ENCODE measurements around the gene IQSEC1. TPM values are rescaled to one million over a fixed set of nuclear protein-coding genes. Genes with fewer than 3 reads are reported as not detected.

The IQSEC1 gene
- total and polyA plus RNA-seq, 9 of the 15 experiments (the other 6 are each of a cell fraction or from before 2014, with no cell fraction given), result 0.56 to 39.0 (median 6.8) TPM

GRCh38 chr3:13122081-13123012 is 49.1 kb upstream of the IQSEC1 start:
- CTCF ChIA-PET (ENCODE audit: low intra/inter-chr PET ratio), result interaction anchor here (0.7 kb wide), 1 partner anchor 335 kb away, joined by 3 read pairs; no protein-coding TSS in a partner anchor
- Histone ChIP-seq H2AFZ (ENCODE audit: low read depth, low read length) (no peak overlapping the region), H4K20me1 (replicated peaks; ENCODE audit: control insufficient read depth, insufficient read depth, low read length) (peaks cover 25% of the 10 kb centered on the region), H3K27ac (ENCODE audit: extremely low read depth, low read depth, low read length) (no peak overlapping the region), H3K4me1 (replicated peaks in 1 of 2; ENCODE audit: control insufficient read depth in 2 of 2, insufficient read depth in 2 of 2, low read length in 2 of 2) (peaks cover 0 to 2% of the 10 kb centered on the region in 2 experiments; a peak in 1 of 5 replicates), H3K4me3 (no peak overlapping the region), H3K9me1 (ENCODE audit: control insufficient read depth, insufficient read depth, low read length) (no peaks in the 10 kb centered on the region), H3K4me2 (ENCODE audit: insufficient read depth, low read length) (no peak overlapping the region), H3K9me3 (replicated peaks; ENCODE audit: control insufficient read depth, insufficient read depth, low read depth, low read length) (no peaks in the 10 kb centered on the region), H3K79me2 (ENCODE audit: control insufficient read depth, insufficient read depth, low read length) (no peaks in the 10 kb centered on the region), H3K27me3 (ENCODE audit: control insufficient read depth in 2 of 2, insufficient read depth in 2 of 2, low read length in 2 of 2) (peaks cover 60 to 72% of the 10 kb centered on the region in 2 experiments), H3K36me3 (ENCODE audit: control insufficient read depth, insufficient read depth, low read length) (no peaks in the 10 kb centered on the region), H3K9ac (ENCODE audit: insufficient read depth in 1 of 2, low read depth in 2 of 2, low read length in 2 of 2) (no peak overlapping the region)
- TF ChIP-seq, protein P1, sequence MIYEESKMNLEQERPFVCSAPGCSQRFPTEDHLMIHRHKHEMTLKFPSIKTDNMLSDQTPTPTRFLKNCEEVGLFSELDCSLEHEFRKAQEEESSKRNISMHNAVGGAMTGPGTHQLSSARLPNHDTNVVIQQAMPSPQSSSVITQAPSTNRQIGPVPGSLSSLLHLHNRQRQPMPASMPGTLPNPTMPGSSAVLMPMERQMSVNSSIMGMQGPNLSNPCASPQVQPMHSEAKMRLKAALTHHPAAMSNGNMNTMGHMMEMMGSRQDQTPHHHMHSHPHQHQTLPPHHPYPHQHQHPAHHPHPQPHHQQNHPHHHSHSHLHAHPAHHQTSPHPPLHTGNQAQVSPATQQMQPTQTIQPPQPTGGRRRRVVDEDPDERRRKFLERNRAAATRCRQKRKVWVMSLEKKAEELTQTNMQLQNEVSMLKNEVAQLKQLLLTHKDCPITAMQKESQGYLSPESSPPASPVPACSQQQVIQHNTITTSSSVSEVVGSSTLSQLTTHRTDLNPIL (CRISPR knock-in tag; IDR thresholded peaks at IDR 0.05), result no peak
- TF ChIP-seq ELF2 (CRISPR knock-in tag; IDR thresholded peaks at IDR 0.05) (no peak), MAFG (tag; conservative IDR thresholded peaks at IDR 0.05) (no peak), RAD51 (IDR thresholded peaks at IDR 0.05; ENCODE audit: borderline replicate concordance, low read depth) (no peak), EGR1 (conservative IDR thresholded peaks at IDR 0.05) (no peak), PREB (CRISPR knock-in tag; IDR thresholded peaks at IDR 0.05) (no peak), PHTF2 (CRISPR knock-in tag; IDR thresholded peaks at IDR 0.05) (no peak), ZSCAN32 (CRISPR knock-in tag; IDR thresholded peaks at IDR 0.05) (no peak), NCOA1 (IDR thresholded peaks at IDR 0.05; ENCODE audit: low read depth) (no peak), HDAC6 (IDR thresholded peaks at IDR 0.05; ENCODE audit: low read depth, low read length) (no peak), ZEB2 (IDR thresholded peaks at IDR 0.05) (no peak), ZNF780A (CRISPR knock-in tag; IDR thresholded peaks at IDR 0.05) (no peak), STAT5A (IDR thresholded peaks at IDR 0.05; ENCODE audit: borderline replicate concordance, low read length) (no peak)
- no peak for DNase-seq (ENCODE audit: extremely low read depth in 1 of 4, low spot score in 3 of 4)
- in situ Hi-C loops (cut with MboI) (no loop called here), intact Hi-C loops (cut with micrococcal nuclease) (no loop called here)
- ATAC-seq, result no peak
- no peak for FAIRE-seq
- no TSS peak for BruUV-seq (replicated peaks)
- under 1% methylated on average over 20 of the region's 20 CpGs for WGBS (ENCODE audit: insufficient coverage, low coverage, missing lambda C conversion rate)
- POLR2A ChIA-PET, result interaction anchor here (0.6 to 0.7 kb wide), 2 partner anchors 37 to 516 kb away, joined by 3 to 4 read pairs; no protein-coding TSS in a partner anchor
